NCI-H1048 (cell line): ENCODE measurements around the gene FKBP11.
A peak's percentile ranks its signal among the peaks of the same experiment; 100 is the strongest.
"Not testable (repeated sequence)": the region's sequence is repeated elsewhere in the genome, so short reads cannot be mapped to it uniquely, and the experiment has no call there.

ENCODE experiments used
- DNase-seq: peaks from one replicate; lab custom pipeline; 2025; lab: John Stamatoyannopoulos, UW

FKBP11 gene

DNA sequence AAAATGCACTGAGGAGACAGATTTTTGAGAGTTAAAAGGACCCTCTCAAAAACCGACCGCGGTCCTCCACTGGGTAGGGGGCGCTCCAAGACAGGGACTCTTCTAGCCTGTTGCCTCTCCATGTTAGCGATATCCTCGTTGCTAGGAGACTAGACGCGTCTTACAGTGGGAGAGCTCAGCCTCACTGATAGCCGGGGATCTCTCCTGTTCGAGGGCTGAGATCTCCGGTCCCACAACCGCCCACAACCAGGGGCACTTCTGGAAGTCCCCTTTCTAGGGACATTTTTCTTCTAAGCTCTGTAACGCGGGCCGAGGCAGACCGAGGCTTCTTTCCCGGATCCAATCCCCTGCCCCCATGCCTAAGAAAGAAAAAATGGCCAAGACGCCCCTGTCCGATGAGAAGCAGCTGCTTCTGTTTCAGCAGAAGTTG is 21.3 kb downstream of the FKBP11 start:
- DNase-seq = peak; percentile 66

DNA sequence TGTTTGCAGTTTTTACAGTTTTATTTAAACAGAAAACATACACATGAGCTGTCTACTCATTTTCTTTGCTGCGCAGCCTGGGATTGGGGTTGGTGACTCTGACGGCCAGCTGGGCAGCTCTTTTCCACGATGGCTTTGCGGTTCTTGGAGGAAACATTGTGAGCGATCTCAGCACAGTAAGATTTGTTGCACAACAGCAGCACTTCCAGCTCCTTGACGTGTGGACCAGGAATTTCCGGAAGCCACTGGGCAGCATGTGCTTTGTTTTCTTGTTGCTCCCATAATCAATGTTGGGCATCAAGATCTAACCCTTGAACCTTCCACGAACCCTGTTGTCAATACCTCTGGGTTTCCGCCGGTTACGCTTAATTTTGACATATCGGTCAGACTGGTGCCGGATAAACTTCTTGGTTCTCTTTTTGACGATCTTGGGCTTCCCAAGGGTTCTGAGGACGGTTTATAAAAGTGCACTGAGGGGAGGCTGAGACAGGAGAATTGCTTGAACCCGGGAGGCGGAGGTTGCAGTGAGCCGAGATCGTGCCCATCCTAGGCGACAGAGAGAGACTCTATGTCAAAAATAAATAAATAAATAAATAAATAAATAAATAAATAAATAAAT is 21.8 kb downstream of the FKBP11 start:
- no peak for DNase-seq

DNA sequence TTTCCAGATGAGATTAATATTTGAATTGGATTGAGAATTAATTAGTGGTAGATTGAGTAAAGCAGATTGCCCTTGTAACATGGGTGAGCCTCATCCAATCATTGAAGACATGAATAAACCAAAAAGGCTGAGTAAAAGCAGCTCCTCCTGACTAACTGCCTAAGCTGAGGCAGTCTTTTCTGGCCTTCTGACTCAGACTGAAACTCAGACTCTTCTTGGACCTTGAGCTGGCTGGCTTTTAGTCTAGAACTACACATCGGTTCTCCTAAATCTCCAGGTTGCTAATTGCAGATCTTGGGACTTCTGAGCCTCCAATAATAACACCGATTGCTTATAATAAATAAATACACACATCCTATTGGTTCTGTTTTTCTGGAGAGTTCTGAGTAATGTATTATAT is 24.0 kb downstream of the FKBP11 start:
- no peak for DNase-seq

DNA sequence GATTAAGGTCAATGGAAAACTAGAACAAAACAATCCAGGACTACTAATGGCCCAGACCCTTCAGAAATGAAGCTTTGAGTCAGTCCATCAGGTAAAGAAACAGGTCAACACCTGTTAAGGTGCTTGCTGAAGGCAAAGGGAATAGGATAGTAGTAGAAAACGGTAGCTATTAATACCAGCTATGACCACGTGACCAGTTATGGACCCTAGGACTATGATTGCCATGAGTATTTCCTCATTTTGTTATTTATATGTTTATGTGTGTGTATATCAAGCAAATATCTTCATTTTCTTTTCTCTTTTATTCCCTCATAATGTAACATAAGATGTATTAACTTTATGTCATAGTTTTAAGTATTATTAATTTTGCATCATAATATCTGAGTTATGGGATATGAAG is 25.6 kb downstream of the FKBP11 start:
- no peak for DNase-seq

DNA sequence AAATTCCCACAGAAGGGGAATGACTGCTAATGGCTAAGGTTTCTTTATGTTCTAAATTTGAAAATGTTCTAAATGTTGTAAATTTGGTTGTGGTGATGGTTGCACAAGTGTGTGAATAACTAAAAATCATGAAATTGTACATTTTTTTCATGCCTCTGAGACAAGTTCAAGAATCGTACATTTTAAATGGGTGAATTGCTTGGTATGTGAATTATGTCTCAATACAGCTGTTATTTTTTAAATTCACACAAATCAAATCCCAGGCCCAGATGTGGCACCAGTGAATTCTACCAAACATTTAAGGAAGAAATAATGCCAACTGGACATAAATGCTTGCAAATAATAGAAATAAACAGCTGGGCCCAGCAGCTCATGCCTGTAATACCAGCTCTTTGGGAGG is 31.0 kb downstream of the FKBP11 start:
- DNase-seq = no peak

DNA sequence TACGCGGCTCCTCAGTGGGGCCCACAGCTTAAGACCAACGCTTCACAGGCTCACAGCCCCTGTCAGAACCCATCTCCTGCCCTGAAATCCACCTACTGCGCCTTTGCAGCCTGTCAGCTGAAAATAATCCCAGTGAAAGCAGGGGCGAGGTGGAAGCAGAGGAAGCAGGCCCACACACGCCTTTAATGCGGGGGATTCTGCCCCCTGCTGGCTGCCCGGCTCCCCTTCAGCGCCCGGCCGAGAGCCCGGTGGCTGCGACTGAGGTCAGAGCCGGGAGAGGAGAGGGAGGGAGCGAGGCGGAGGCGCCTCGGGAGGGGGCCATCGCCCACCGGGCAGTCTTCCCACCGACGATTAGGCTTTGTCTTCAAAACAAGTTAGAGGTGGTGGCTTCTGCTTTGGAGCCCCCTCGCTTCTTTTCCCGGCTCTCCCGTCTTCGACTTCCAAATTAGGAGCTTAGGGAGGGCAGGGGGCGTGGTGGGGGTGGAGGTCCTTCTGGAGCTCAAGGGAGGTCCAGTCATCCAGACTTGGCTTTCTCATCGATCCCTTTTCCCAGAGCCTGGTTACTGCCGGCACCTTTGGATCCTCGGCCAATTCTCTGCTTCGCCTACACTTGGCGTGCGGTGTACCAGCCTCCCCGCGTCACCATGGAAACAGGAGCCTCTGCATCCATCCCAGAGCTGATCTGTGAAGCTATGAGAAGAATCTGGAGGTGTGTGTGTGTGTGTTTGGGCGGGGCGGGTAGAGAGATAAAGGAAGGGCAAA is 34.5 kb downstream of the FKBP11 start:
- DNase-seq = peak; percentile 14

DNA sequence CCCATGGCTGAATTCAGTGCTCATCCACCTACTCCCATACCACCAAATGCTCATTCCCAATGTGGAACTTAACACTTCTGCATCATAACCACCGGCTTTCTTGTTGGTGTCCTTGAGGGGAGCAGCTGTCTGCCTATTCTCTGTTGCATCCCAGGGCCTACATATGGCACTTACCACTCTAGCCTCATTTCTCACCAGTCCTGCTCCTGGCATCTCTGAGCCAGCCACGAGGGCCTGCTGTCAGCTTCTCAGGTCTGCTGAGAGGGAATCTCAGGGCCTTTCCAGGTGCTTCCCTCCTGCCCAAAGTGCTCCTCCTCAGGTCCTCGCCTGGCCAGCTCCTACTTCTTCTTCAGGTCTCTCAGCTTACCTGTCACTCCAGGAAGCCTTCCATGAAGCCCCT is 35.6 kb downstream of the FKBP11 start:
- no peak for DNase-seq

DNA sequence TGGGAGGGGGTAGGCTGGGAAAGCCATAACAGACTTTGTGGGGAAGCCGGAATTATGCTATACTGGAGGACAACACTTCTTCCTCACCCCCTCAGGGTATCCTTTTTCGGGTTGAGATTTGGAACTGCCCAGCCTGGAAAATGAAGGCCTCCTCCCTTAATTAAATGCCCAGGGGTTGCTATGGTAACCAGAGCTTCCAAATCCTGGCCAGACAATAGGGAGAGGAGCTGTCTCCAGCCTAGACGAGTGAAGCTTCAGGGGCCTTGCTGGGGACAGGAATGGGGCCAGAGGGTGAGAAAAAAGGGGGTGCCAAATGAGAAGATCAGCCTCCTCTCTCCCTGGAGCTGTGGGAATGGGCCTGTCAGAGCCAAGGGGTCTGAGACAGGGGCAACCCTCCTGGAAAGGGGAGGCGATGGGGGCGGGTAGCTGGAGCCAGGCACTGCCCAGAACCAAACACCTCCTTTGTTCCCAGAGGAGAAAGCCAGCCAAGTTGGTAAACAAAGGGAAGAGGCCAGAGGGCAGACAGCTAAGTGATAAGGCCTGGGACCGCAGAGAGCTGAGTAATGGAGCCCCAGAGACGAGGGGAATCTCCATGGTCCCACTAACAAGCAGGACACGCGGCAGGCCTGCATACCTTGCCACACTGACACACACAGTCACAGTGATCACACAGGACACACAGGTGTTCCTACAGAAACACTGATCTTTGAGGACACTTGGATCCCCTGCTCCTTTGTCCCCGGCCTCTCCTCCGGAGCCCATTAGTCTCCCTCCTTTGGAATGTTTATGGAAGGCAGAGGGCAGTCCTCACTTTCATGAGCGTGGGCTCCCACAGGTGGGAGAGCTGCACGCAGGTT is 41.8 kb downstream of the FKBP11 start:
- DNase-seq = no peak

DNA sequence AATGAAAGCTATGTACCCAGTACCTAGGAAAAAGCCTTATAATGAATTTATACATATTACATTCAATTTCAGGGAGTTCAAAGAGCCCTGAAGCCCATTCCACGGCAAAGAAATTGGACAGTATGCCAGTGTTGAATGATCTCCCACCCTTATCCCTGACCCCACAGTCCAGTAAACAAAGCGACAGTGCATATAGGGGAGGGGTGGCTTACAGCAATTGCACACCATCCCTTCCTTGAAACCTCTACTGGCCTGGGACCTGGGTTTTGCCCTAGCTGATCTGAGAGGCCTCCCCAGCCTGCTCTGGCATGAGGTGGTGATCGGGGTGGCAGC is 42.4 kb downstream of the FKBP11 start:
- no peak for DNase-seq

DNA sequence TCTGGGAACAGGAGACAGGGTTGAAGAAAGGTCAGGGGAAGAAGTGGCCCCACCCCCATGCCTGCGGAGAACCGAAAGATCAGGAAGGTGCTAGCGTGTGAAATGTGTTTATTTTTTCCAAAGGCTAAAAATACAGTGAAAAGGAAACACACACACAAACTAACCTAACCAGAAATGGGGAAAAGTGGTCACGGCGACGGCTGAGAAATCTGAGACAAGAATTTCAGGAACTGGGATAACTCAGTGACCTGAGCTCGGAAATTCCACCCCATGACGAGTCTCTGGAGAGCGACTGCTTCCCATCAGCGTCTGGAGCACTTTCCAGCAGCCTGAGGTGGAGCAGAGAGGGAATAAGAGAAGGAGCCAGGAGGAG is 43.0 kb downstream of the FKBP11 start:
- DNase-seq = no peak

DNA sequence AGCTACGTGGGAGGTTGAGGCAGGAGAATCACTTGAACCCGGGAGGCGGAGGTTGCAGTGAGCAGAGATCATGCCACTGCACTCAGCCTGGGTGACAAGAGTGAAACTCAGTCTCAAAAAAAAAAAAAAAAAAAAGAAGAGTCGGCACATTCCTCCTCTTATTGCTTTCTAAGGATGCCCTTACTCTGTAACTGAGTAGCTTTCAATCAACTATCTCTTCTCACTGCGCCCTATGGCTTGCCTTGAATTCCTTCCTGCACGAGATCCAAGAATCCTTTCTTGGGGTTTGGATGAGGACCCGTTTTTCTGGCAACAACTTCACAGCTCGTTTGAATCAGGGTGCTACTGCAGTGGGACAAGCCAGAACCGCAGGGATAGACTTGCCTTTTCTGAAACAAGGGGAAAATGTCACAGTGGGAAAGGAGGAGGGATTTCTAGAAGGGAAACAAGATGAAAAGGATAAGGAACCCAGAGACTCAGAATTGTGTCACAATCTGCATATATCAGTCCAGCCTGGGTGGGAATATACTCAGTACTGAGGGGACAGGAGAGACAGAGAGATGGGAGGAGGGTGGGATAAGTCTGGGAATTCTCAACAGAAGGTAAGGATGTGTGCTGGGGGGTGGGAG is 43.5 kb downstream of the FKBP11 start:
- no peak for DNase-seq

DNA sequence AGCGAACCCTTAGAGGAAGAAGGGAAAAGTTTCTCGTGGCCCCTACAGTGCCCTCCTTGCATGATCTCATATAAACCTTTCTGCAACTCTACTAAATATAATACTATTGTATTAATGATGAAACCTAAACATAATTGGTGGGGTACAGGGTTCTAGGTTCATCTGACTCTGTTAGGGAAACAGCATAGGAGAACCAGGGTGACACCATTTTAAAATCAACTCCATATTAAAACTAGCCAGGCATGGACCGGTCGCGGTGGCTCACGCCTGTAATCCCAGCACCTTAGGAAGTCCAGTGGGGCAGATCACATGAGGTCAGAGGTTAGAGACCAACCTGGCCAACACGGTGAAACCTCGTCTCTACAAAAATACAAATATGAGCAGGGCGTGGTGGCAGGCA is 44.6 kb downstream of the FKBP11 start:
- DNase-seq = no peak

DNA sequence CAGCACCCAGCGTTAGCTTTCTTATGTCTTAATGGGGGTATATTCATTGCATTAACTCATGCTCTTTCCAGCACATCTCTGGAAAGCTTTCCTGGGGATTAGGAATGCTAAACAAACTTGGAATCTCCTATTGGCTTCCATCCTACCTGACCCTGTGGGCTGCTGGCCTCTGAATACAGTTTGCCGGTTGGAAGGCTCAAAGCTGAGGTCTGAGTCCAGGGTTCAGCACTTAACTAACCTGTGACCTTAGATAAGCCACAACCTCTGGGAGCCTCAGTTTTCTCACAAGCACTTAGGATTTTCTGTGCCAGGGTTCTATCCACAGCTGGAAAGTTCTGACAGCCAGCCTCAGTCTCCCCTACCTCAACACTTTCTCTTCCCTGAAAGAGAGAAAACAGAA is 46.7 kb downstream of the FKBP11 start:
- no peak for DNase-seq

DNA sequence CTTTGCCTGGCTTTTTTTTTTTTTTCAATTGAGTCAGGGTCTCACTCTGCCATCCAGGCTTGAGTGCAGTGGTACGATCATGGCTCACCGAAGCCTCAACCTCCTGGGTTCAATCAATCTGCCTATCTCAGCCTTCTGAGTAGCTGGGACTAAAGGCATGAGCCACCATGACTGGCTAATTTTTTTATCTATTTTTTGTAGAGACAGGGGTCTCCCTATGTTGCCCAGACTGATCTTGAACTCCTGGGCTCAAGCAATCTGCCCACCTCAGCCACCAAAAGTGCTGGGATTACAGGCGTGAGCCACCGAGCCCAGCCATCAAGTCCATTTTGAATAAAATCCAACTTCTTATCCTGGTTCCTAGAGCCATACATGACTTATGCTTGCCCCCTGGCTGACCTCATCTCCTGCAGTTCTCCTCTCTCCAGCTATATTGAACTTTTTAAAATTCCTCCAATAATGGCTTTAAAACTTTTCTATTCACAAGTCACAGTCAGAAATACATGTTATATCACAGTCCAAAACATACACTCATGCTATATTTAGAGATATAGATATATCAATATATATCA is 49.3 kb downstream of the FKBP11 start:
- DNase-seq = no peak

DNA sequence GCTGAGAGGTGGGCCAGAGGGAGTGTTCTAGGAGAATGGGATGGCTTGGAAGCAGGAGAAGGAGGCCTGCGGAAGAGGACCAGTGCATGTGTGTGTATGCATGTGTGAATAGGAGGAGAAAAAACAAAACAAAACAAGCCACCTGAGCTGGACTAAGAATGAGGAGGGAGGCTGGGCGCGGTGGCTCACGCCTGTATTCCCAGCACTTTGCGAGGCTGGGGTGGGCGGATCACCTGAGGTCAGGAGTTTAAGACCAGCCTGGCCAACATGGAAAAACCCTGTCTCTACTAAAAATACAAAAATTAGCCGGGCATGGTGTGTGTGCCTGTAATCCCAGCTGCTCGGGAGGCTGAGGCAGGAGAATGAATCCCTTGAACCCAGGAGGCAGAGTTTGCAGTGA is 51.8 kb downstream of the FKBP11 start:
- not testable (repeated sequence) for DNase-seq

DNA sequence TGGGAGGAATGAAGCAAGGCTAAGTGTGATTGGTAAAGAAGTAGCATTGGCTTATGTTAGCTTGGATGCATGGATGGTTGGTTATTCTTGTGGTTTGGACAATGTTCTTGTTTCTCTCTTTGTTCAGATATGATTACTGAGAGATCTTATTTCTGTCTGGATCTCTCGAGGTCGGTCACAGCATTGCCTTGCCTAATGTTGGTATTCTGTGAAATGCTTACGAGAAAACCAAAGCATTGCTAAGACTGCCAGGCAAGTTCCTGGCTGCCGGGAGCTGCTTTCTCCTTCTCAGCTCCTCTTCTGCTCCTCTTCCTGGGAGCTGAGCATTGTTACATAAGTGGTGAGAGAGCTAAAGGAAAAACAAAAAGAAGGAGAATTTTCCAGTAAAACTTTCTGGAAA is 52.2 kb downstream of the FKBP11 start:
- no peak for DNase-seq
